Activated CD8-positive, alpha-beta memory T cell treated with anti-CD3 and anti-CD28 coated beads, Interleukin-2, amount 10 ng/mL, durations not matched to agents 7 days and 5 days (primary cell): Measurements from ENCODE around the gene ACOT7. TPM values are rescaled to one million over a fixed set of nuclear protein-coding genes. Genes with fewer than 3 reads are reported as not detected.
A peak's percentile ranks its signal among the peaks of the same experiment; 100 is the strongest.

Experiments
- ATAC-seq: fragments of 150-1000 bp; cut with Tn5 transposase; one replicate; pipeline ENCODE4 v1.10.0; 2021; ENCODE audit warnings: moderate library complexity
- CTCF ChIA-PET: fragments of 350-600 bp; sonication (Branson Sonifier 250); formaldehyde crosslinking; loops from one replicate; lab custom pipeline; 2021; ENCODE audit warnings: antibody characterized with exemption; lab: Charles Lee
- DNase-seq: peaks from one replicate; pipeline ENCODE4 v3.0.0-alpha.2; 2020
- H3K27ac Mint-ChIP-seq: one replicate; pipeline ENCODE4 v1.8.0; 2021; ENCODE audit warnings: mild to moderate bottlenecking, mixed read lengths
- H3K27me3 Mint-ChIP-seq: one replicate; pipeline ENCODE4 v1.8.0; 2021; ENCODE audit warnings: mixed read lengths
- H3K36me3 Mint-ChIP-seq: one replicate; pipeline ENCODE4 v1.8.0; 2021; ENCODE audit warnings: mild to moderate bottlenecking, mixed read lengths
- H3K4me1 Mint-ChIP-seq: one replicate; pipeline ENCODE4 v1.8.0; 2021; ENCODE audit warnings: mixed read lengths
- H3K4me3 Mint-ChIP-seq: one replicate; pipeline ENCODE4 v1.8.0; 2021; ENCODE audit warnings: mild to moderate bottlenecking, moderate library complexity, mixed read lengths
- H3K9me3 Mint-ChIP-seq: one replicate; pipeline ENCODE4 v1.8.0; 2022; ENCODE audit warnings: low read depth, mixed read lengths
- total RNA-seq, 2 experiments: library from RNA; stranded (reverse); gene quantifications; one replicate each; pipeline ENCODE4 v1.2.3, GENCODE V29; 2021

The ACOT7 gene
- total RNA-seq, 2 experiments from 2014 or later = 81.3 to 87.0 TPM

DNA sequence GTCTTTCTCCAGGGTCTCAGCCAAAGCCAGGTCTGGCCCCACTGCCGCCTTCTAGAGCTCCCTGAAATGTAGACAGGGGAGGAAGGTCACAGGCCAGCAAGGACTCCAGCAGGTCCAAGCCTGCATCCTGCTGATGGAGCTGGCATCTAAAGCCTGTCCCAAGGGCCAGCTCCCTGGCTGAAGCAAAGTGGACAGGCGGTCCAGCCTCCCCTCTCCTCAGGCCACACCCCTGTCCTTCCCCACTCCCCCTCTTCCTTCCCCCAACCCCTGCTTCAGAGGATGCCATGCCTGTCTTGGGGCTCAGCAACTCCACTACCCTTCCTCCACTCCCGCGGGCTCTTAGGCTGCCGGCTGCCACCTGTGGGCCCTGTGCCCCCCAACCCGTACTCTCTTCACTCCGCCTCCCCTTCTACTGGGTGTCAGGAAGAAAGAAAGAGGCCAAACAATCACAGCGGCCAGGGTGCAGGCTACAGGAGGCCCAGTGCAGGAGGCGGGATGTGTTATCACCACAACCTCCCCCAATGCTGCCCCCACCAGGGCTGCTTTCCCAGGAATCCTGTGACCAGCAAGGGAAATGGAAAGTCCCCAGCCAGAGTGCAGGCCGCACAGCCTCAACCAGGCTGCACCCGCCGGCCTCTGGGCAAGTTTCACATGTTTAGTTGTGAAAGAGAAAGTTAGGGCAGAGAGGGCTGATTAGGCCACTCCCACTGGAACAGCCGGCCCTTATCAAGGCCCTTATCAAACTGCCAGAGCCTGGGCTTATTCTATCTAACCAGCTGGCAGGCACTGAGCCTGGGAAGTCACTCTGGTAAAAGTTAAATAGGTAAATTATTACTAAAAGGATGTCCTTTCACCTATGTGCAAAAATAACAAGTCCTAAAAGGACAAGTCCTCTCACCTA is 34.1 kb downstream of the ACOT7 start:
- peak; percentile 81 for ATAC-seq
- Mint-ChIP-seq H3K4me1 (peaks cover 36% of the 10 kb centered on the region), H3K4me3 (peak overlapping the region; percentile 53), H3K9me3 (no peaks in the 10 kb centered on the region), H3K36me3 (peaks cover 5% of the 10 kb centered on the region), H3K27ac (peak overlapping the region; percentile 91), H3K27me3 (no peaks in the 10 kb centered on the region)
- peak; percentile 81 for DNase-seq
- CTCF ChIA-PET = interaction anchor here (0.9 to 7.7 kb wide), 15 partner anchors 10 to 195 kb away, joined by 3 to 90 read pairs (median 4); partner anchors contain the start of genes ACOT7, NOL9 and TAS1R1

DNA sequence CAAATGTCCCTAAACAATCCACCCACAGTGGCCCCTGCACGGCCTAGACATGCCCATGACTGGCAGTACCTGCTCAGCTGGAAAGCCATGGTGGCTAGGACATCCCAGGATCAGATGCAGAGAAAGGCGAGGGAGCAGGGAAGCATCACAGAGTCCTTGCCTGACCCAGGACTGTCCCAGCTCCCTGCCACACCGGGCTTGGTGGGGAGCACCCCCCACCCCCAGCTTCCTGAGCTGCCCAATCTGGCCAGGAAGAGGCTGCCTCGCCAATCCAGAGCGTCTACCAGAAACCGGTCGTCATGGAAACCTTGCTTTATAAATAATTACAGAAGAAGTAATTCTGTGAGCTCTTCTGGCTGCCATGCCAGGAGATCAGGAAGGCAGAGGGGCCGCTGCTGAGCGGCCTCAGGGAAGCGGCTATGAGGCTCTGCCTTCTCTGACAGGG is 34.8 kb downstream of the ACOT7 start:
- ATAC-seq (peak; percentile 68), DNase-seq (peak; percentile 77)
- Mint-ChIP-seq H3K27me3 (no peaks in the 10 kb centered on the region), H3K4me1 (peaks cover 36% of the 10 kb centered on the region), H3K36me3 (peaks cover 5% of the 10 kb centered on the region), H3K4me3 (peak overlapping the region; percentile 53), H3K27ac (peak overlapping the region; percentile 91), H3K9me3 (no peaks in the 10 kb centered on the region)
- CTCF ChIA-PET = interaction anchor here (0.9 to 7.7 kb wide), 12 partner anchors 10 to 196 kb away, joined by 3 to 90 read pairs (median 4); partner anchors contain the start of gene ACOT7

- H3K36me3 Mint-ChIP-seq = no peaks in the 10 kb centered on the region
- peaks cover 33% of the 10 kb centered on the region for H3K4me1 Mint-ChIP-seq
- no peaks in the 10 kb centered on the region for H3K9me3 Mint-ChIP-seq
- H3K4me3 Mint-ChIP-seq = no peak overlapping the region
- ATAC-seq (peak; percentile 15), DNase-seq (no peak)
- CTCF ChIA-PET = interaction anchor here (0.7 to 7.7 kb wide), 12 partner anchors 9 to 197 kb away, joined by 3 to 90 read pairs (median 4); partner anchors contain the start of gene ACOT7
- H3K27me3 Mint-ChIP-seq = no peaks in the 10 kb centered on the region
- H3K27ac Mint-ChIP-seq = peak overlapping the region; percentile 91
Measured at GRCh38 chr1:6358144-6358624, 35.4 kb downstream of the ACOT7 start.

- H3K9me3 Mint-ChIP-seq = no peaks in the 10 kb centered on the region
Measured at GRCh38 chr1:6357243-6357936, 36.2 kb downstream of the ACOT7 start.

GRCh38 chr1:6355621-6356020 is 37.9 kb downstream of the ACOT7 start:
- Mint-ChIP-seq H3K27ac (no peak overlapping the region), H3K4me3 (no peak overlapping the region), H3K9me3 (no peaks in the 10 kb centered on the region), H3K36me3 (no peaks in the 10 kb centered on the region), H3K4me1 (peaks cover 27% of the 10 kb centered on the region), H3K27me3 (no peaks in the 10 kb centered on the region)
- CTCF ChIA-PET = interaction anchor here (1.7 kb wide), 1 partner anchor 39 kb away, joined by 4 read pairs; no protein-coding TSS in a partner anchor
- no peak for DNase-seq
- ATAC-seq = no peak

More at GRCh38 chr1:6357243-6357936, 36.2 kb downstream of the ACOT7 start:
- H3K4me3 Mint-ChIP-seq = no peak overlapping the region
- peak overlapping the region; percentile 91 for H3K27ac Mint-ChIP-seq
- H3K36me3 Mint-ChIP-seq = no peaks in the 10 kb centered on the region
- ATAC-seq (no peak), DNase-seq (no peak)
- peaks cover 30% of the 10 kb centered on the region for H3K4me1 Mint-ChIP-seq
- H3K27me3 Mint-ChIP-seq = no peaks in the 10 kb centered on the region
- CTCF ChIA-PET = interaction anchor here (0.6 to 7.7 kb wide), 10 partner anchors 8 to 445 kb away, joined by 3 to 90 read pairs (median 4); partner anchors contain the start of gene ACOT7

GRCh38 chr1:6354659-6355317 is 38.8 kb downstream of the ACOT7 start:
- Mint-ChIP-seq H3K27me3 (no peaks in the 10 kb centered on the region), H3K27ac (no peak overlapping the region), H3K4me1 (peaks cover 20% of the 10 kb centered on the region), H3K36me3 (no peaks in the 10 kb centered on the region), H3K9me3 (no peaks in the 10 kb centered on the region), H3K4me3 (no peak overlapping the region)
- ATAC-seq (no peak), DNase-seq (no peak)
- CTCF ChIA-PET = interaction anchor here (1.2 to 1.7 kb wide), 2 partner anchors 40 to 47 kb away, joined by 3 to 4 read pairs; no protein-coding TSS in a partner anchor

- CTCF ChIA-PET = interaction anchor here (1.2 to 1.3 kb wide), 3 partner anchors 38 to 87 kb away, joined by 3 to 4 read pairs (median 3); no protein-coding TSS in a partner anchor
- no peak for ATAC-seq
- H3K9me3 Mint-ChIP-seq = no peaks in the 10 kb centered on the region
- H3K27ac Mint-ChIP-seq = no peak overlapping the region
- peaks cover 20% of the 10 kb centered on the region for H3K4me1 Mint-ChIP-seq
- no peak overlapping the region for H3K4me3 Mint-ChIP-seq
- H3K27me3 Mint-ChIP-seq = no peaks in the 10 kb centered on the region
- DNase-seq = no peak
- no peaks in the 10 kb centered on the region for H3K36me3 Mint-ChIP-seq
Measured at GRCh38 chr1:6353955-6354658, 39.5 kb downstream of the ACOT7 start.

- DNase-seq (no peak), ATAC-seq (no peak)
- Mint-ChIP-seq H3K27me3 (no peaks in the 10 kb centered on the region), H3K27ac (no peak overlapping the region), H3K4me3 (no peak overlapping the region), H3K4me1 (peaks cover 20% of the 10 kb centered on the region), H3K9me3 (no peaks in the 10 kb centered on the region), H3K36me3 (no peaks in the 10 kb centered on the region)
- CTCF ChIA-PET = interaction anchor here (1.3 kb wide), 2 partner anchors 39 to 87 kb away, joined by 3 to 4 read pairs; no protein-coding TSS in a partner anchor
Measured at GRCh38 chr1:6353619-6353954, 40.0 kb downstream of the ACOT7 start.

- no peak overlapping the region for H3K4me3 Mint-ChIP-seq
- no peak for ATAC-seq
Measured at GRCh38 chr1:6352138-6352563, 41.4 kb downstream of the ACOT7 start.

GRCh38 chr1:6351480-6352137 is 42.0 kb downstream of the ACOT7 start:
- CTCF ChIA-PET = interaction anchor here (4.6 kb wide), 1 partner anchor 9 kb away, joined by 90 read pairs; no protein-coding TSS in a partner anchor
- no peaks in the 10 kb centered on the region for H3K9me3 Mint-ChIP-seq
- peaks cover 22% of the 10 kb centered on the region for H3K4me1 Mint-ChIP-seq
- no peak overlapping the region for H3K4me3 Mint-ChIP-seq
- no peak overlapping the region for H3K27ac Mint-ChIP-seq
- H3K36me3 Mint-ChIP-seq = peaks cover 1% of the 10 kb centered on the region
- ATAC-seq = no peak
- H3K27me3 Mint-ChIP-seq = no peaks in the 10 kb centered on the region
- DNase-seq = no peak

More at GRCh38 chr1:6352138-6352563, 41.4 kb downstream of the ACOT7 start:
- CTCF ChIA-PET = no interaction called here
- DNase-seq = no peak
- no peaks in the 10 kb centered on the region for H3K27me3 Mint-ChIP-seq
- no peak overlapping the region for H3K27ac Mint-ChIP-seq
- no peaks in the 10 kb centered on the region for H3K9me3 Mint-ChIP-seq
- H3K36me3 Mint-ChIP-seq = peaks cover 1% of the 10 kb centered on the region
- peaks cover 22% of the 10 kb centered on the region for H3K4me1 Mint-ChIP-seq

DNA sequence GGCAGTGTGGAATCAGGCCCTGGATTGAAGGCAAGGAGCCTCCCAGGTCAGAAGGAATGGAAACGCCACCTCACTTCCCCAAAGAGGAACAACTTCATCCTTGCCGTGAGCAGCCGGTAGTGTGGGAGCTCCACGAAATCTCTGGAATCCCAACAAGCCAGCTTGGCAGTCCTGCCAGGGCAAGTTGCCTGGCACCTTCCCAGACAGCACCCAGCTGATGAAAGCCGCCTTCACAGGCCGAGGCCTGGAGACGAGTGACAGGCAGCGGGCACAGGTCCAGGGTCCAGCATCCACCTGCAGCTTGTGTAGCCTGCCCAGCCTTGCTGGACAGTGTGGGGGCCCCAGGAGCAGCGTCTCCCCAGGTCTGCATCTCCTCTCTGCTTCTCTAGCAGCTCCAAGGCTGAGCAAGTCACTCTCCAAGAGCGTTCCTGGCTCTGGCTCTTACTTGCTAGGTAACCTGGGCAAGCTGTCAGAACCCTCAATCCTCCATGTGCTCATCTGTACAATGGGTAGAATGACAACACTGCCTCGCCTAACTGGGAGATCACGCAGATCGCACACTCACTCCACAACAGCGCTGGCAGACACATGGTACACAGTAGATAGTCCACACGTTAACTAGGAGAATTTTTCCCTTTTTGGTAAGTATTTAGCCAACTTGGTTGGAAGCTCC is 43.0 kb downstream of the ACOT7 start:
- Mint-ChIP-seq H3K36me3 (peaks cover 1% of the 10 kb centered on the region), H3K9me3 (no peaks in the 10 kb centered on the region), H3K4me1 (peaks cover 22% of the 10 kb centered on the region), H3K4me3 (no peak overlapping the region), H3K27ac (peak overlapping the region; percentile 7), H3K27me3 (no peaks in the 10 kb centered on the region)
- DNase-seq (no peak), ATAC-seq (no peak)
- CTCF ChIA-PET = interaction anchor here (0.9 to 4.6 kb wide), 3 partner anchors 9 to 43 kb away, joined by 3 to 90 read pairs (median 58); partner anchors contain the start of gene ACOT7
